ENCODE measurements around the gene ADAMTSL1. TPM values are rescaled to one million over a fixed set of nuclear protein-coding genes. Genes with fewer than 3 reads are reported as not detected.

The ADAMTSL1 gene
- total and polyA plus RNA-seq, 4 donors = 0.31 to 3.4 (median 1.9) TPM

DNA sequence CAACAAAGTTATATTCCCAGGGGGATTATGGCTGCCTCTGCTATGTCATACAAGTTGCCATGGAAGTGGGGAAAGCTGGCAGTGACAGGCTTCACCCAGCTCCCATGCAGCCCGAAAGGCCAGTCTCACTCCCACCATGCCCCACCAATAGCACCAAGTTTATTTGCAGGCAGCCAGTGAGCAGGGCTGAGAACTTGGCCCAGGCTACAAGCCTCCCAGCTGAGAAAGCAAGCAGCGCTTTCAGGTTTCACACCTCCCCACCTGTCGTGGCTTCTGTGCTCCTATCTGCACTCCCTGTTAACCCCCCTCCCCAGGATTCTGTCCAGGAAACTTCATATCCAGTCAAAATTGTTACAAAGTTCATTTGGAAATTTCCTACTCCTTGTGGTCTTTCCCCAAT, 404.0 kb downstream of the ADAMTSL1 start:
- Histone ChIP-seq H3K4me3 (ENCODE audit: low read depth in 1 of 3, low read length in 3 of 3) (no peak overlapping the region), H3K27me3 (ENCODE audit: control insufficient read depth in 4 of 4, insufficient read depth in 4 of 4, low read length in 3 of 4) (peaks cover 0 to 3% (median 0%) of the 10 kb centered on the region in 4 donors), H3K4me1 (ENCODE audit: control insufficient read depth in 4 of 4, insufficient read depth in 4 of 4, low read length in 3 of 4) (no peaks in the 10 kb centered on the region), H3K36me3 (ENCODE audit: control insufficient read depth in 4 of 4, insufficient read depth in 3 of 4, low read depth in 1 of 4, low read length in 3 of 4) (no peaks in the 10 kb centered on the region), H3K9me3 (ENCODE audit: control insufficient read depth in 4 of 4, low read length in 3 of 4) (no peaks in the 10 kb centered on the region), H3K27ac (ENCODE audit: low read depth in 1 of 2, low read length in 2 of 2) (no peak overlapping the region), H3K9ac (ENCODE audit: low read depth in 1 of 2, low read length in 2 of 2) (no peak overlapping the region)
- WGBS = 84% methylated on average over 3 of the region's 3 CpGs
- DNase-seq (ENCODE audit: low spot score) = no peak
- no peak for TF ChIP-seq SP1 (IDR thresholded peaks at IDR 0.05)
- TF ChIP-seq, protein P1, sequence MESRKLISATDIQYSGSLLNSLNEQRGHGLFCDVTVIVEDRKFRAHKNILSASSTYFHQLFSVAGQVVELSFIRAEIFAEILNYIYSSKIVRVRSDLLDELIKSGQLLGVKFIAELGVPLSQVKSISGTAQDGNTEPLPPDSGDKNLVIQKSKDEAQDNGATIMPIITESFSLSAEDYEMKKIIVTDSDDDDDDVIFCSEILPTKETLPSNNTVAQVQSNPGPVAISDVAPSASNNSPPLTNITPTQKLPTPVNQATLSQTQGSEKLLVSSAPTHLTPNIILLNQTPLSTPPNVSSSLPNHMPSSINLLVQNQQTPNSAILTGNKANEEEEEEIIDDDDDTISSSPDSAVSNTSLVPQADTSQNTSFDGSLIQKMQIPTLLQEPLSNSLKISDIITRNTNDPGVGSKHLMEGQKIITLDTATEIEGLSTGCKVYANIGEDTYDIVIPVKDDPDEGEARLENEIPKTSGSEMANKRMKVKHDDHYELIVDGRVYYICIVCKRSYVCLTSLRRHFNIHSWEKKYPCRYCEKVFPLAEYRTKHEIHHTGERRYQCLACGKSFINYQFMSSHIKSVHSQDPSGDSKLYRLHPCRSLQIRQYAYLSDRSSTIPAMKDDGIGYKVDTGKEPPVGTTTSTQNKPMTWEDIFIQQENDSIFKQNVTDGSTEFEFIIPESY (IDR thresholded peaks at IDR 0.05) = no peak
- no peak for TF ChIP-seq FOXA2 (IDR thresholded peaks at IDR 0.05)
- TF ChIP-seq, protein P2, sequence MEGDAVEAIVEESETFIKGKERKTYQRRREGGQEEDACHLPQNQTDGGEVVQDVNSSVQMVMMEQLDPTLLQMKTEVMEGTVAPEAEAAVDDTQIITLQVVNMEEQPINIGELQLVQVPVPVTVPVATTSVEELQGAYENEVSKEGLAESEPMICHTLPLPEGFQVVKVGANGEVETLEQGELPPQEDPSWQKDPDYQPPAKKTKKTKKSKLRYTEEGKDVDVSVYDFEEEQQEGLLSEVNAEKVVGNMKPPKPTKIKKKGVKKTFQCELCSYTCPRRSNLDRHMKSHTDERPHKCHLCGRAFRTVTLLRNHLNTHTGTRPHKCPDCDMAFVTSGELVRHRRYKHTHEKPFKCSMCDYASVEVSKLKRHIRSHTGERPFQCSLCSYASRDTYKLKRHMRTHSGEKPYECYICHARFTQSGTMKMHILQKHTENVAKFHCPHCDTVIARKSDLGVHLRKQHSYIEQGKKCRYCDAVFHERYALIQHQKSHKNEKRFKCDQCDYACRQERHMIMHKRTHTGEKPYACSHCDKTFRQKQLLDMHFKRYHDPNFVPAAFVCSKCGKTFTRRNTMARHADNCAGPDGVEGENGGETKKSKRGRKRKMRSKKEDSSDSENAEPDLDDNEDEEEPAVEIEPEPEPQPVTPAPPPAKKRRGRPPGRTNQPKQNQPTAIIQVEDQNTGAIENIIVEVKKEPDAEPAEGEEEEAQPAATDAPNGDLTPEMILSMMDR (IDR thresholded peaks at IDR 0.05; ENCODE audit: low read depth, low read length, missing input control) = no peak
- TF ChIP-seq, protein P3, sequence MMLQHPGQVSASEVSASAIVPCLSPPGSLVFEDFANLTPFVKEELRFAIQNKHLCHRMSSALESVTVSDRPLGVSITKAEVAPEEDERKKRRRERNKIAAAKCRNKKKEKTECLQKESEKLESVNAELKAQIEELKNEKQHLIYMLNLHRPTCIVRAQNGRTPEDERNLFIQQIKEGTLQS (IDR thresholded peaks at IDR 0.05) = no peak
- TF ChIP-seq HNF4A (conservative IDR thresholded peaks at IDR 0.05) = no peak
- no peak for TF ChIP-seq MAX (IDR thresholded peaks at IDR 0.05)
- no peak for TF ChIP-seq TAF1 (conservative IDR thresholded peaks at IDR 0.05)
- no peak for TF ChIP-seq RAD21 (IDR thresholded peaks at IDR 0.05)
- no peak for TF ChIP-seq EGR1 (IDR thresholded peaks at IDR 0.05; ENCODE audit: low read depth in 2 of 2)
- no peak for TF ChIP-seq GABPA (IDR thresholded peaks at IDR 0.05 in 1 of 2, conservative IDR thresholded peaks at IDR 0.05 in 1 of 2)
- no peak for TF ChIP-seq NR2F2 (IDR thresholded peaks at IDR 0.05)

DNA sequence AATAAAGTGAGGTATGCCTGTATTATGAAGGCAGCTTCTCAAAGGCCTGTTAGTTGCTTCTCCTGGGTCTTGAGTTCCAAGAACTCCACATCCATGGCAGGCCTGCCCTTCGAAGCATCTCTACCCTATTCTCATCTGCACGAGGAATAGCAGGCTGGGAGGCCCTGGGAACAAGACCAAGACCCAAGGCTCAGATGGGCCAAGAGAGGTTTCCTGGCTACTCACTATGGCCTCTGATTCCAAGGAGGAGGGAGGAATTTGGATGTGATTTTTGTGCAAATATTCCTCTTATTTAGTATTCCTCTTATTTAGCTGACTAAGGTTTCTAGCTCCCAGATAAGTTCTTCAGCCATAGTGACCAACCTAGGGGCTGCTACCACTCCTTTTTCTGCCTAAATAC, 407.8 kb downstream of the ADAMTSL1 start:
- no peak for DNase-seq (ENCODE audit: low spot score)
- H3K27me3 ChIP-seq (ENCODE audit: control insufficient read depth in 4 of 4, insufficient read depth in 4 of 4, low read length in 3 of 4) = peaks cover 0 to 3% (median 0%) of the 10 kb centered on the region in 4 donors
- no peak overlapping the region for H3K9ac ChIP-seq (ENCODE audit: low read depth in 1 of 2, low read length in 2 of 2)
- H3K4me3 ChIP-seq (ENCODE audit: low read depth in 1 of 3, low read length in 3 of 3) = no peak overlapping the region
- no peaks in the 10 kb centered on the region for H3K36me3 ChIP-seq (ENCODE audit: control insufficient read depth in 4 of 4, insufficient read depth in 3 of 4, low read depth in 1 of 4, low read length in 3 of 4)
- no peaks in the 10 kb centered on the region for H3K4me1 ChIP-seq (ENCODE audit: control insufficient read depth in 4 of 4, insufficient read depth in 4 of 4, low read length in 3 of 4)
- no peak overlapping the region for H3K27ac ChIP-seq (ENCODE audit: low read depth in 1 of 2, low read length in 2 of 2)
- H3K9me3 ChIP-seq (ENCODE audit: control insufficient read depth in 4 of 4, low read length in 3 of 4) = no peaks in the 10 kb centered on the region
- WGBS = 75% methylated on average over 2 of the region's 2 CpGs
- TF ChIP-seq, protein P2 (IDR thresholded peaks at IDR 0.05; ENCODE audit: low read depth, low read length, missing input control) = no peak
- TF ChIP-seq FOXA1 (IDR thresholded peaks at IDR 0.05) (no peak), MAX (IDR thresholded peaks at IDR 0.05) (no peak), YY1 (IDR thresholded peaks at IDR 0.05) (no peak), RAD21 (IDR thresholded peaks at IDR 0.05) (no peak), HNF4G (IDR thresholded peaks at IDR 0.05) (no peak), TAF1 (conservative IDR thresholded peaks at IDR 0.05) (no peak), EGR1 (IDR thresholded peaks at IDR 0.05; ENCODE audit: low read depth in 2 of 2) (no peak), HNF4A (conservative IDR thresholded peaks at IDR 0.05) (no peak), SP1 (IDR thresholded peaks at IDR 0.05) (no peak), FOXA2 (IDR thresholded peaks at IDR 0.05) (no peak), JUND (IDR thresholded peaks at IDR 0.05) (no peak)
- TF ChIP-seq, protein P3 (IDR thresholded peaks at IDR 0.05) = no peak
- TF ChIP-seq, protein P1 (IDR thresholded peaks at IDR 0.05) = no peak
- TF ChIP-seq, protein P4, sequence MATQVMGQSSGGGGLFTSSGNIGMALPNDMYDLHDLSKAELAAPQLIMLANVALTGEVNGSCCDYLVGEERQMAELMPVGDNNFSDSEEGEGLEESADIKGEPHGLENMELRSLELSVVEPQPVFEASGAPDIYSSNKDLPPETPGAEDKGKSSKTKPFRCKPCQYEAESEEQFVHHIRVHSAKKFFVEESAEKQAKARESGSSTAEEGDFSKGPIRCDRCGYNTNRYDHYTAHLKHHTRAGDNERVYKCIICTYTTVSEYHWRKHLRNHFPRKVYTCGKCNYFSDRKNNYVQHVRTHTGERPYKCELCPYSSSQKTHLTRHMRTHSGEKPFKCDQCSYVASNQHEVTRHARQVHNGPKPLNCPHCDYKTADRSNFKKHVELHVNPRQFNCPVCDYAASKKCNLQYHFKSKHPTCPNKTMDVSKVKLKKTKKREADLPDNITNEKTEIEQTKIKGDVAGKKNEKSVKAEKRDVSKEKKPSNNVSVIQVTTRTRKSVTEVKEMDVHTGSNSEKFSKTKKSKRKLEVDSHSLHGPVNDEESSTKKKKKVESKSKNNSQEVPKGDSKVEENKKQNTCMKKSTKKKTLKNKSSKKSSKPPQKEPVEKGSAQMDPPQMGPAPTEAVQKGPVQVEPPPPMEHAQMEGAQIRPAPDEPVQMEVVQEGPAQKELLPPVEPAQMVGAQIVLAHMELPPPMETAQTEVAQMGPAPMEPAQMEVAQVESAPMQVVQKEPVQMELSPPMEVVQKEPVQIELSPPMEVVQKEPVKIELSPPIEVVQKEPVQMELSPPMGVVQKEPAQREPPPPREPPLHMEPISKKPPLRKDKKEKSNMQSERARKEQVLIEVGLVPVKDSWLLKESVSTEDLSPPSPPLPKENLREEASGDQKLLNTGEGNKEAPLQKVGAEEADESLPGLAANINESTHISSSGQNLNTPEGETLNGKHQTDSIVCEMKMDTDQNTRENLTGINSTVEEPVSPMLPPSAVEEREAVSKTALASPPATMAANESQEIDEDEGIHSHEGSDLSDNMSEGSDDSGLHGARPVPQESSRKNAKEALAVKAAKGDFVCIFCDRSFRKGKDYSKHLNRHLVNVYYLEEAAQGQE (IDR thresholded peaks at IDR 0.05) = no peak
